IPS-18c (cell line): ENCODE results near the gene S100A5.
"Not testable (repeated sequence)": the region's sequence is repeated elsewhere in the genome, so short reads cannot be mapped to it uniquely, and the experiment has no call there.

Experiments
- H3K4me3 ChIP-seq: 2 replicates; pipeline ENCODE4 v1.7.0; 2013; ENCODE audit warnings: low read depth, mild to moderate bottlenecking, low read length, moderate library complexity; ENCODE audit not compliant: insufficient read depth
- H3K9me3 ChIP-seq: one replicate; pipeline ENCODE4 v1.6.1; 2013; ENCODE audit warnings: mild to moderate bottlenecking, low read length, moderate library complexity; ENCODE audit not compliant: control insufficient read depth, insufficient read depth

Gene S100A5

GRCh38 chr1:153570874-153571273 is 30.1 kb upstream of the S100A5 start:
- H3K9me3 ChIP-seq, result peaks cover 4% of the 10 kb centered on the region
- no peak overlapping the region for H3K4me3 ChIP-seq

GRCh38 chr1:153569465-153569864 is 28.7 kb upstream of the S100A5 start:
- Histone ChIP-seq H3K9me3 (peaks cover 2% of the 10 kb centered on the region), H3K4me3 (no peak overlapping the region)

- H3K4me3 ChIP-seq, result no peak overlapping the region
- H3K9me3 ChIP-seq, result peaks cover 2% of the 10 kb centered on the region
Measured at GRCh38 chr1:153568367-153569099, 27.8 kb upstream of the S100A5 start.

- H3K9me3 ChIP-seq, result peaks cover 2% of the 10 kb centered on the region
- no peak overlapping the region; the same call in 1 of the 2 replicates for H3K4me3 ChIP-seq
Measured at GRCh38 chr1:153567621-153568366, 27.1 kb upstream of the S100A5 start.

- H3K9me3 ChIP-seq, result no peaks in the 10 kb centered on the region
- H3K4me3 ChIP-seq, result no peak overlapping the region
Measured at GRCh38 chr1:153566414-153567371, 26.0 kb upstream of the S100A5 start.

GRCh38 chr1:153565529-153566374 is 25.0 kb upstream of the S100A5 start, which contains the start of gene S100A2:
Gene S100A2, minus strand, starts transcription at chr1:153565844. Its CDS starts 1,967 bp downstream, at chr1:153563877.
- H3K9me3 ChIP-seq, result no peaks in the 10 kb centered on the region
- peak within 1 kb of the TSS; percentile 10; the same call in 1 of the 2 replicates for H3K4me3 ChIP-seq

- H3K4me3 ChIP-seq, result no peak overlapping the region
- no peaks in the 10 kb centered on the region for H3K9me3 ChIP-seq
Measured at GRCh38 chr1:153563991-153564390, 23.3 kb upstream of the S100A5 start.

- Histone ChIP-seq H3K9me3 (no peaks in the 10 kb centered on the region), H3K4me3 (no peak overlapping the region)
Measured at GRCh38 chr1:153563483-153563901, 22.8 kb upstream of the S100A5 start.

GRCh38 chr1:153562021-153562420 is 21.3 kb upstream of the S100A5 start:
- not testable (repeated sequence) for H3K4me3 ChIP-seq, H3K9me3 ChIP-seq

- Histone ChIP-seq H3K4me3 (no peak overlapping the region), H3K9me3 (no peaks in the 10 kb centered on the region)
Measured at GRCh38 chr1:153561466-153561985, 20.8 kb upstream of the S100A5 start.

GRCh38 chr1:153560771-153561465 is 20.2 kb upstream of the S100A5 start:
- H3K9me3 ChIP-seq, result no peaks in the 10 kb centered on the region
- no peak overlapping the region for H3K4me3 ChIP-seq

GRCh38 chr1:153560241-153560640 is 19.5 kb upstream of the S100A5 start:
- Histone ChIP-seq H3K4me3 (no peak overlapping the region), H3K9me3 (no peaks in the 10 kb centered on the region)

GRCh38 chr1:153557877-153558276 is 17.1 kb upstream of the S100A5 start:
- Histone ChIP-seq H3K4me3 (no peak overlapping the region), H3K9me3 (no peaks in the 10 kb centered on the region)

GRCh38 chr1:153556348-153556747 is 15.6 kb upstream of the S100A5 start:
- H3K4me3 ChIP-seq, result no peak overlapping the region
- H3K9me3 ChIP-seq, result no peaks in the 10 kb centered on the region

GRCh38 chr1:153553830-153554541 is 13.3 kb upstream of the S100A5 start:
- Histone ChIP-seq H3K9me3 (no peaks in the 10 kb centered on the region), H3K4me3 (no peak overlapping the region)
